Measurements from ENCODE around the gene HDAC4.

DNA sequence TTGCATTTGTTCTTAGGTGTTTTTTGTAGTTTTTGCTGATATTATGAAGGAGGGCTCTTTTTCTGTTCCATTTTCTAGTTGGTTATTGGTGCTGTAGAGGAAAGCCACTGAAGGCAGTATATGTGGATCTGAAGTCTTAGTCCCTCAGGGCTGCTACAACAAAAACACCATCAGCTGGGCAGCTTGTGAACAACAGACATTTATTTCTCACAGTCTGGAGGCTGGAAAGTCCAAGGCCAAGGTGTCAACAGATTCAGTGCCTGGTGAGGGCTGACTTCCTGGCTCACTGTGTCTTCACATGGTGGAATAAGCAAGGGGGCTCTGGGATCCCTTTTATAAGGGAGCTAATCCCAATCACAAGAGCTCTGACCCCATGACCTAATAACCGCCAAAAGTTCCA is 31.4 kb upstream of the HDAC4 start:
- no peak for TF ChIP-seq SUZ12 (IDR thresholded peaks at IDR 0.05; ENCODE audit: extremely low read depth, insufficient read depth, insufficient read length)
- no peak for TF ChIP-seq ZNF274 (IDR thresholded peaks at IDR 0.05; ENCODE audit: low read depth, low read length)
- no peak for TF ChIP-seq YY1 (IDR thresholded peaks at IDR 0.05; ENCODE audit: insufficient read depth, insufficient read length)
